ENCODE results near the gene AKT1.

AKT1 gene

DNA sequence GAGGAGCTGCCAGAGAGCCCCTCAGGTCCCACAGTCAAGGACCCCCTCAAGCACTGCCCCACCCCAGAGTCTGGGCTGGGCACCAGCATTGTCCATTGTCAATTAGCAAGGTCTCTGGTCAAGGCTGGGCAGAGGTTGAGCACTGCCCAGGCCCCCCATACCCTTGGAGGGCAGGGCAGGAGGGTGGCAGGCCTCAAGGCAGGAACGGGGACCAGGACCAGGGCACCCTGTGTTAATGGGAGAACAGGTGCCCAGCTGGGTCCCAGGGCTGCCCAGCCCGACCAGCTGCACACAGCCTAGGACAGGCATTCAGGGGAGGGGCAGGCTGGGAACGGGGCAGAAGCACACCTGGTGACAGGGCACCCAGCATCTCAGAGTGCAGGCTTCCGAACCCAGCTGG, 24.2 kb downstream of the AKT1 start:
- no peak for DNase-seq

DNA sequence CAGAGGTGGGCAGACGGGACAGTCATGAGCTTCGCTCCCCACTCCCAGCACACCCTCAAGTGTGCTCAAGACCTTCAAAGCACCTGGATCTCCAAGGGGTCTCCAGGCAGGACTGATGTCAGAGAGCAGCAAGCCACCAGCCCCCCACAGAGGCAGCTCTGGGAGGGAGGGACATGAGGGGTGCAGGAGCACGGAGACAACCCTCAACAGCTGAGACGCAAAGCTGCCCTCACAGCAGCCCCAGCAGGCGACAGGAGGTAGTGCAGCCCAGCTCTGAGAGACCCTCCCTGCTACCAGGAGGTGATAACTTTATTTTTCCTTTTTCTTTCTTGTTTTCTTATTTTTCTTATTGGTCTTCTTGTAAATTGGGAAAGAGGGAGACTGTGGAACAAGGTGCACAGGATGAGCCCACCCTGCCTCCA, 24.7 kb downstream of the AKT1 start:
- DNase-seq = no peak

DNA sequence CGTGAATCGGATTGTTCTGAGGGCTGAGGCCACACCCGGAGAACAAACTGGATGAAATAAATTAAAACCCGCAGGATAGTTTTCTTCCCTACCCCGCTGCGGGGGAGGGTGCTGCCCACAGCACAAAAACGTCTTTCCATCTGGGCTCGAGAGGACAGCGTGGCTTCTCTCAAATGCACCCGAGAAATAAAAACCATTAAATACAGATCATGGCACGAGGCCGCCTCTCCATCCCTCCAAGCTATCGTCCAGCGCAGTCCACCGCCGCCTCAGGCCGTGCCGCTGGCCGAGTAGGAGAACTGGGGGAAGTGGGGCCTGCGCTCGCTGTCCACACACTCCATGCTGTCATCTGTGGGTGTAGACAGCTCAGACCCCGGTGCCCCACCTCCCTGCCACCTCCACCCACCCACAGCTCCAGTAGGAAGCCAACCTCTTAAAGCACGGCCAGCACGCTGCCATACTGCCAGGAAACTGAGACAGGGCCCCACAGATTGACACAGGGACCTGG, 25.4 kb downstream of the AKT1 start:
- no peak for DNase-seq

DNA sequence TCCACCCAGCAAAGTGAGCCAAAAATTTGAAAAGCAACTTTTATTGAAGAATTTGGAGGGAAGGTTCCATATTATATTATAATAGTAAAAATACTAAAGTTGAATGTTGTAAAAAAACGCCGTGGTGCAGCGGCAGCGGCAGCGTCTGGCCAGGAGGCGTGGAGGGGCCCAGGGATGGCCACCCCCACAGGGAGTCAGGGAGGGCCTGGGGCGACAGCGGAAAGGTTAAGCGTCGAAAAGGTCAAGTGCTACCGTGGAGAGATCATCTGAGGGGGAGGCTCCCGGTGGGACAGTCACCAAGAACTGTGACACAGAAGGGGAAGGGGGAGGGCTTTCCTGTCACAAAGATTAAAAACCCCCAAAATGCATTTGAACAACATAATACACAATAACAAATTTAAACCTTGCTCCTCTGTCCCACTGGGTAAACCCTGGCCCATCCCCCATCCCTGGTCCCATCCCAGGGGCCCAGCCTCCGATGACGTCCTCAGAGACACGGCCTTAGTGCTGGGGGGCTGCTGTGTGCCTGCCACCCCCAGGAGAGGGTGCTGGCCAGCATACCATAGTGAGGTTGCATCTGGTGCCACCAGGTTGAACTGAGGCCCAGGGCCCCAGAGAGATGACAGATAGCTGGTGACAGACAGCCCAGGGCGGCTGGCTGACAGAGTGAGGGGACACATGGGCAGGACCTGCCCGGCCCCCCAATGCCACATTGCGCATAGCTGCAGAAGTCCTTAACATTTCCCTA, 26.1 kb downstream of the AKT1 start:
- no peak for DNase-seq

DNA sequence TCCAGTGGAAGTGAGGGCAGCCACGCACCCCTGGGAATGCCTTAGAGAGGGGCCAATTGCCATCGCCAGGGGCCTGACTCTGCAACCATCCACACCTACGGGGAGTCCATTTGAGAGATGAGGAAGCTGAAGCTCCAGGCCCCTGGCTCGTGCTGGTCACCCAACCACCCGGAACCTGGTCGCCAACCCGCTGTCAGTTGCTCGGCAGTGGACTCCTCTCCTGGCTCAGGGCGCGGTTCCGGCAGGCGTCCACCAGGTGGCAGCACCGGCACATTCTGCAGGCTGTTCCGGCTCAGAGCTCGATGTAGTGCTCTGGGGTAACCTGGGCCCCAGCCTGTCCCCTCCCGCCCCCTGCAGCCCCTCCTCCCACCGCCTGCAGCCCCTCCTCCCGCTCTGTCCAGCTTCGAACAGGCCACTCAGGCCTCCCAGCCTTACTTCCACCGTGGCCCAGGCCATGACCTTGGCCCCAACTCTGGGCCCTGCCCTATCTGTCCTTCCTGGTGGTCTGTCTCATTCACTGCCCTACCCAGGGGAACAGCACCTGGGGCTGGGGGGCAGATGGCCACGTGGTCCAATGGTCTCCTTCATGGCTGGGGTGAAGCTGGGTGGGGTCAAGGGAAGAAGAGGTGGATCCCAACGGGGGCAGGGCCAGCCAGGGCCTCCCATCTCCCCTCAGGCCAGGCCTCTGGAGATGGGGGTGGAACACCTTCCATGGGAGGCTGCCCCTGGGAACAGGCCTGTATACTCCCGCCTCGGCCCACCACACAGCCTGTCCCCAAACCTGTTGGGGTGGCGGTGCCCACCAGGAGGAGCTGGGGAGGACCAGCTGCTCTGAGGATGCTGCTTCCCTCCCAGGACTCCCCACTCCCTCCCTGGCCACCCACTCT, 26.9 kb downstream of the AKT1 start:
- no peak for DNase-seq

DNA sequence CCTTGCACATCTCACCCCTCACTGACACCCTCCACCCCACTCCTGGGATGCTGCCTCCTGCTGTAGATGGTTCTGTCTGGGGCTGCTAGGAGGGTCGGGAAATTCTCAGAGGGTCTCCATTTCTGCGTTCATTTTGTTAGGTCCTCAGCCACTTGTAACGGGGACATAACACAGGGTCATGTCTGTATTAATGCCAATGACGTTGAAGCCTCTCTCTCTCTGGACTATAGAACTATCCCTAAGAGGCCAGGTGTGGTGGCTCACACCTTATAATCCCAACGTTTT, 28.0 kb downstream of the AKT1 start:
- no peak for DNase-seq

DNA sequence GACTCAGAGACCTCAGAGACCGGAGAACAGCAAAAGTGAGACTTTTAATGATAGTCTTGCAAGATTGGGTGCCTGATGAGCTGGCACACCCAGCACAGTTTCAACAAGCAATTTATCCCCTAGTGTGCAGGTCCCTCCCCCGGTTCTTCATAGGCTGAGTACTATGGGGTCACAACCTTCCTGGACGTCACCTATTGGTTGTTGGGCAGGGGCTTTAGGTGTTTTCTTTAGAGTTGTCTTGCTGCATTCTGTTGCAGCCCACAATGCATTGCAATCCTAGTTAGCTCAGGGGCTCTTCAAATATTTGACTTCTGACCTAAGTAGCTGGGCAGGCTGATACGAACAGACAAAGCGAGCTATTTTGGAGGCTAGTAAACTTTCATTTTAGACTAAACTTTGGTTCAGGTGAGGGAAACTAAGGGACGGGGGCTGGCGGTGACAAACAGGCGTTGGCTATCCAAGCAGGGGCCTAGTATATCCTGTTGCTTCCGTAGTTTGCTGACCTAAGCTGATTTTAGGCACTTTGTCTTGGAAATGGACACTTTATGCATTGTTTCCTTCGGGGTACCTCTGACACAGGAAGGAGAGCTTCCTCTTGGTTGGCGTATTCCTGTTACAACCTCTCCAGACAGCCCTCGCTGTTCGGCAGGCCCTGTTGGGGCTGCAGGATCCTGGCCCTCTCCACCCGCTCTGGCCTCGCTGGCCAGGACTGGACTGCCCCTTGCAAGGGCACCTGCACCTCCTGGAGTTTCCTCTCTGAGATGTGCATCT, 28.5 kb downstream of the AKT1 start:
- DNase-seq = no peak

DNA sequence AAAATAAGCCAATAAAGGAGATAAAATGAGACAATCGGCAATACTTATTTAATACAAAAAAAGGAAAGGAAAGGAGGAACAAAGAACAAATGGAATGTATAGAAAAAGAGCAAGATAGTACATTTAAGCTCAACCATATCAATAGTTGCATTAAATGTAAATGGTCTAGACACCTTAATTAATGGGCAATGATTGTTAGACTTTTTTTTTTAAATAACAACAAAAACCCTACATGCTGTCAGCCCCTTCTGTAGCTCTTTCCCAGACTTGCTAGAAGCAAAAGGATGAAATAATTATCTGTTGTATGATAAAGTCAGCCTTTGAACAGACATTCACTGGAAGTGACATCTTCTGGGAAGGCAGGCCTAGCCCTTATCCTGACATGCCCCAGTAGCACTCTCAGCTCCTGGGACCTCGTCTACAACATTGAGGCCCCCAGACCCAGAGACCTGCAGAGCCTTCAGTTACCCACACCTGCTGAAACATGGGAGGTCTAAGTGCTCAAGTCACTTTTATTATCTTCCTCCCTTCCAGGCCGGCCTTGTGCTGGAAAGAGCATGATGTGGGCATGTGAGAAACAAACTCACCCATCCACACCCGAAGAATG, 29.2 kb downstream of the AKT1 start:
- DNase-seq = no peak

DNA sequence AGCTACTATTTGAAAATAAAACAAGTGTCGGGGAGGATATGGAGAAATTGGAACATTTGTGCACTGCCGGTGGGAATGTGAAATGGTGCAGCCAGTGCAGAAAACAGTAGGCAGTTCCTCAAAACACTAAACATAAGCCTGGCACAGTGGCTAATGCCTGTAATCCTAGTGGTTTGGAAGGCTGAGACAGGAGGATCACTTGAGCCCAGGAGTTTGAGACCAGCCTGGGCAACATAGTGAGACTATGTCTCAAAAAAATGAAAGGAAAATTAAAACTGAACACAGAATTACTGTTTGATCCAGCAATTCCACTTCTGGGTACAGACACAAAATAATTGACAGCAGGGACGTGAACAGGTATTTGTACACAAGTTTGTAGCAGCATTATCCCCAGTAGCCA, 30.0 kb downstream of the AKT1 start:
- DNase-seq = no peak

DNA sequence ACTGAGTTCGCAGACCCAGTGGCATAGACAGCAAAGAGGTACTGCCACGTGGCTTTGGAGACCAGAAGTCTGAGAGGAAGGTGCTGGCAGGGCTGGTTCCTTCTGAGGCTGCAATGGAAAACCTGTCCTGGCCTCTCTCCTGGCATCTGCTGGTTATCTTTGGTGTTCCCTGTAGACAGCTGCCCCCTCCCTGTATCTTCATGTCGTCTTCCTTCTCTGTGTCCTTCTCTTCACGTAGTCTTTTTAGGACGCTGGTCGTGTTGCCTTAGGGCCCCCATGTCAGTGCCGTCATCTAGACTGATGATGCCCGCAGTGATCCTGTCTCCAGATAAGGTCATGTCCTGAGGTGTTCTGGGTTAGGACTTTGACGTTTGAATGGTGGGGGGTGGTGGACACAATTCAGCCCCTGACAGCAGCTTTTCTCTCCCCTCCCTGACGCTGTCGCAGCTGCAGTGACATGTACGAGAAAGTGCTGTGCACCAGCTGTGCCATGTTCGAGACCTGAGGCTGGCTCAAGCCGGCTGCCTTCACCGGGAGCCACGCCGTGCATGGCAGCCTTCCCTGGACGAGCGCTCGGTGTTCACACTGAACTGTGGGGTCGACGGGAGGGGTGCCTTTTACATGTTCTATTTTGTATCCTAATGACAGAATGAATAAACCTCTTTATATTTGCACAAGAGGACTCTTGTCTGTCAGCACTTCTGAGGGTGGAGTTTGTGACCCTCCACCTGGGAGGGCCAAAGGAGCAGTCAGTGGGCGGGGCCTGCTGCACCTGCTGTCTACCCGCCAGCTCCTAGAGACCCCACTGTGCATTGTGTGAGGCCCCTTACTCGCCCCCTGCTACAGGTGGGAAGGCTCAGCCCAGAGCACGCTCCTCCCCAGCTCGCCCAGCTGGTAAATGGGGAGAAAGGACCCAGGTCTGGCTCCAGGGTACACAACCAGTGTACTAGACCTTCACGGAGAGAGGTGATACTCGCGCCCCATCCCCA, 36.3 kb downstream of the AKT1 start:
- DNase-seq = no peak

DNA sequence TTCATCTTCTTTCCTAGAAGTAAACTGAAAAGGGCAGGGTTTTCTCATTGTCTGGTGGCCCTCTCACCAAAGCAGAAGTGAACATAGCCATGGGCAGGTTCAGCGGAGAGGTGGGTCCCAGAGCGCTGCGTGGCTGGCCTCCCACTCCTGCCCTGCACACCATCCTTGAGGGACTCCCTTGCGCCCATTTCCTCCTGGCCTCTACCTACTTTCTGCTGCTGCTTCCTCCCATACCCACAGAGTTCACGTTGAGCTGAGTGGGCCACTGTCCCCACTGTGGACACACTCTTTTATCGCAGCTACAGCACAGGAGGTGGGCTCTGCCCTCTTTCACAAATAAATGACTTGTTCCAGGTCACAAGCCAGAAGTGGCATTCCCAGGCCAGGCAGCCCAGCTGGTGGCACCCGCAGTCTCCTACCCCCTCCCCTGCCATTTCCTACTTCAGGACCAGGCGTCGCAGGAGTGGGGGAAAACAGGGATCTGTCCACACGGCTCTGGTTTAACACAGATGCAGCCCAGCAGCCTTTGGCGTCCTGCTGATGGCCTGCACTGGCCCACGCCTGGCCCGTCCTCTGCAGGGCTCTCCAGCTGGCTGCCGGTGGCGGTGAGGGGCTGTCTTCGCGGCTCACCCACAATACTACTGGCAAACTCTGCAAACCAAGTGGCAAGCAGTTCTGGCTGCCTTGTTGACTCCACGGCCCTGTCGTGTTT, 37.7 kb downstream of the AKT1 start:
- DNase-seq = no peak

DNA sequence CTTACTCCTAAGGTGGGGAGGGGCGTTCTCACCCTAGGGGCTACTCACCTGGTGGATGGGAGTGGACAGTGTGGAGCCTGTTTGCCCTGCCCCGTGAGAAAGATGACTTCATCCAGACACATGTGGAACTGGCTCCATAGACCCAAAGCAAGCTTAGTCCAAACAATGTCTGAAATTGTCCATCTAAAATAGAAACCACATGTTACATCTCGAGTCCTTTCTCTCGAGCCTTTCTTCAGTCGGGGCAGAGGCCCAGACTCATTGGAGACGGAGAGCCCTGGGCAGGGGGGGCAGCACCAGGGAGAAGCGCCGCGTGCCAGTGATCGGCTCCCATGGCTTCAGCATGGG, 38.3 kb downstream of the AKT1 start:
- no peak for DNase-seq

DNA sequence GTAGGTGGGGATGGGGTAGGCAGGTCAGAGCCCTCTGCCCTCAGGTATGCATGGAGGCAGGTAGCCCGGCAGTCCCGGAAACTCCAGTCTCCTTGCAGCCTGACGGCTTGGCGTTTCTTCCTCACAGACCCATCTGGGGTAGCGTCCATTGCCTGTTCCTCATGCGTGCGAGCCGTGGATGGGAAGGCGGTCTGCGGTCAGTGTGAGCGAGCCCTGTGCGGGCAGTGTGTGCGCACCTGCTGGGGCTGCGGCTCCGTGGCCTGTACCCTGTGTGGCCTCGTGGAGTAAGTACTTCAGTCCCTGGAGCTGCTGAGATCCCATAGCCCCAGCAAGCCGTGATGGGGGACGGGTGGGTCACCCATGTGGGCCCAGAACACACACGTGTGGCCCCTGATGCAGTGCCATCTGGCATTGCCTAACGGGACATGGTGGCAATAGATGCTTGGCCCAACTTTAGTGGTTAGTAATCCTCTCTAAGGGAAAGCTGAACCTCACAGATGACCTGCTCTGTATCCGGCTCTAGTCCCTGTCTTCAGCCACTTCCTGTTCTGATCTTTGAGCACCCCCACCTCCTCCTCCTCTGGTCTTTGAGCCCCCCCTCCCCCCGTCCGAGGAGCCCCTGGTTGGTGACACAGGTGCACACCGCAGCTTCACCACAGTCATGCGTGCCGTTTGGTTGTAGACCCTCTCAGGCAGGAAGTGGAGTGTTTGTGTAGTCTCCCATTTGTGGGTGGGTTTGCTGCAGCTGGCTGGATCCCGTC, 38.9 kb downstream of the AKT1 start:
- no peak for DNase-seq

DNA sequence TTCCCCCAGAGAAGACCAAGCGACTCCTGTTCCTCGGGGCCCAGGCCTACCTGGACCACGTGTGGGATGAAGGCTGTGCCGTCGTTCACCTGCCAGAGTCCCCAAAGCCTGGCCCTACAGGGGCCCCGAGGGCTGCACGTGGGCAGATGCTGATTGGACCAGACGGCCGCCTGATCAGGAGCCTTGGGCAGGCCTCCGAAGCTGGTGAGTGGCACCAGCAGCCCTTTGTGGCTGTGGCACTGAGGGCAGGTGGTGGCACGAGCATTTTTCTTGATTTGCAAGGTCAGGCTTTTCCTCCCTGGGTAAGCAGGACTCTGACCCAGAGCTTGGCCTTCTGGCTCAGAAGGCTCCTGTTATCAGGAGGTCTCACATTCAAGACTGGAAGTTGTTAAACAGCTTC, 39.9 kb downstream of the AKT1 start:
- DNase-seq = no peak

DNA sequence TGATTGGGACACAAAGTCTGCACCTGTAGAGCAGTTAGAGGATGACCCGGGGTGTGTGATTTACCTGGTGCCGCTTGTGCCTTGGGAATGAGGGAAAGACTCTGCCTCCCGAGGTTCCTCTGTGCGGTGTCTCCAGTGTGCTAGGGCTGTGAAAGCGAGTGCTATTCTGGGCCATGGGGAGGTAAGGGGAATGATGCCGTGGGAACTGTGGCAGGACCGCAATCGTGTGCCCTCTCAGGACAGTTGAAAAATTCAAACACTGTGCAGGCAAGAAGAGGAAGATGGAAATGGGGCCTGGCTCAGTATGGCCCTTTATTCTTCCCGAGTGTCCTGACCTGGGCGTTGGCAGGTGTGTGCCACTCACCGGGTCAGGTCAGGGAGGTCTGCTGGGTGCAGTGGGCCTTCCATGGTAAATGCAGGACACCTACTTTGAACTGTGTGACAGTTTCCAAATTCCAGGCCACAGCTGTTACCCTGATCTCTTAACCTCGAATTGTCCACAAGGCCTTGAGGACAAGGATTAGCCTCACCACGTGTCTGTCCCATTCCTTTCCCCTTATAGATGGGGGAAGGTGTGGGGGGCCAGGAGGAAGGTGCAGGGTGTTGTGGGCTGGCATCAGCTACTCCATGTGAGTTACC, 41.2 kb downstream of the AKT1 start:
- DNase-seq = no peak

DNA sequence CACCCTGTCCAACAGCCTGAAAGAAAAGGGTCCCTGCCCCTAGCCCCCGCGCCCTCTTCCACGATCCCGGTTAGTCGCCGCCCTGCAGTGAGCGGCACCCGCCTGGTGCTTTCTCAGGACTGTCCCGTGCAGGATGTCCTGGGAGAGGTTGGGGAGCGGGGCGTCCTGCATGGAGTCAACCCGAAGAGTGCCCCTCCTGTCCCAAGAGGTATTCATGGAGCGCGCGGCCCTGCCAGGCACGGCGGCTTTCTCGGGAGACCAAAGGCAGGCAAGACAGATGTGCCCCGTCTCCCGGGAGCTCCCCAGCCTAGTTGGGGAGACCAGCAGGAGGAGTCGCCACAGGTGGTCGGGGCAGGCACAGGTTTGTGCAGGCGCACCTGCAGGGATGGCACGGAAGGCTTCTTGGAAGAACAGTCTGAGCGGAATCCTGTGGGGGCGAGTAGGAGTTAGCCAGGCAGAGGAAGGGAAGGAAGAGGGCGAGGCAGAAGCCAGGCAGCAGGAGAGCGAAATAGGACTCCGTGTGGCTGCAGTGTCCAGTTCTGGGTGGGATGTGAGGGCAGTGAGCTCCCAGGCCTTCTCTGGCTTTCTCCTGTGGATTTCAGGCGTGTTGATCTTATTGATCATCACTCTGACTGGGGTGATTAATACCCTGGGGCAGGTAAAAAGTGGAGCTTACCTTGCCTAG, 41.9 kb downstream of the AKT1 start:
- DNase-seq = no peak

DNA sequence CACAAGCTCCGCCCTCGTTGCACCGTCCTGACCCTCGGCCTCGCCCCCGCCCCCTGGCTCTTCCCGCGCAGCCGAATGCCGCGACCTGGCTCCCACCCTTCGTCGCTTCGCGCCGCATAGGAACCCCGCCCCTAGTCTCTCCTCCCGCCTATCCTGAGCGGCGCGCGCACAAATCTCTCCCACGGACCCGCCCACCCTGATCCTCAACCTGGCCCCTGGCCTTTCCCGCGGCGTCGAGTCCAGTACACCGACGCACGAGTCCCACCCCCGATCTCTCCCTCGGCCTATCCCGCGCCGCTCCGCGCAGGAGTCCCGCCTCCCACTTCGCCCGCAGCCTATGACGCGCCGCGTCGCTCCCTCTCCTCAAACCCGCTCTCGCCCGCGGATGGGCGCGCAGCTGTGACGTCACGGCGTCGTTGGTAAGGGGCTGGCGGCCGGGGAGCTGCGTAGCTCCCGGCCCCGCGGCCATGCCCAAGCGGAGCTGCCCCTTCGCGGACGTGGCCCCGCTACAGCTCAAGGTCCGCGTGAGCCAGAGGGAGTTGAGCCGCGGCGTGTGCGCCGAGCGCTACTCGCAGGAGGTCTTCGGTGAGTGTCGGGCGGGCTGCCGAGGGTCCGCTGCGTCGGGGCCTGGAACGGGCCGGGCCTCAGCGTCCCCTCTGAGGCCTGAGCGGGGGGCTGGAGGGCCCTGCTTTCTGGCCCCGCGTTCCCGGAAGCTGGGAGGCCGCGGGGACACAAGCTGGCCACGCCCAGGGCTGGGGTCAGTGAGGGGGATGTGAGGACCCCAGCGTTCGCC, 42.6 kb downstream of the AKT1 start, which contains the start of gene SIVA1:
TSS of gene SIVA1 (plus strand) at position 413 of the 793 bp plus-strand sequence. CDS start at position 468, 55 bp downstream.
- peak; percentile 100 for DNase-seq

DNA sequence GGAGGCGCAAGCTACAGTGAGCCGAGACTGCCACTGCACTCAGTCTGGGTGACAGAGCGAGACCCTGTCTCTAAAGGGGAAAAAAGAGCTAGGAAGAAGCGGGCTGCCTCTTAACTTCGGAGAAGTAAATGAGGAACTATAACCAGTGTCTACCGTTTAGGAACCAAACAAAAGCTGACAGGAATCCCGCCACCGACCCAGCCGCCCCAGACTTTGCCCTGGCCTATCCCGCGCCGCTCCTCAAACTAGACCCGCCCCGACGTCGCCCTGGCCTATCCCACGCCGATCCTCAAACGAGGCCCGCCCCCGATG, 43.2 kb downstream of the AKT1 start:
- DNase-seq = no peak
